GM18517 (cell line): ENCODE measurements around the gene CHST9.
"Not testable (repeated sequence)": the region's sequence is repeated elsewhere in the genome, so short reads cannot be mapped to it uniquely, and the experiment has no call there.

Experiments
- ATAC-seq: cut with Tn5 transposase; IDR thresholded peaks from one replicate; pipeline ENCODE4 v1.9.1; 2021; ENCODE audit warnings: mild to moderate bottlenecking, moderate library complexity; ENCODE audit not compliant: unreplicated experiment

The CHST9 gene

GRCh38 chr18:27108842-27109241 lies 76.3 kb downstream of the CHST9 start:
- ATAC-seq = no peak

- no peak for ATAC-seq
These were observed 80.4 kb downstream of the CHST9 start for GRCh38 chr18:27104743-27105142.

- no peak for ATAC-seq
These were observed 90.5 kb downstream of the CHST9 start for GRCh38 chr18:27094621-27095020.

GRCh38 chr18:27093290-27093689 lies 91.8 kb downstream of the CHST9 start:
- not testable (repeated sequence) for ATAC-seq

- no peak for ATAC-seq
These were observed 103.4 kb downstream of the CHST9 start for GRCh38 chr18:27081701-27082100.

GRCh38 chr18:27075828-27076227 lies 109.3 kb downstream of the CHST9 start:
- ATAC-seq = no peak

- ATAC-seq = peak; percentile 99
These were observed 111.7 kb downstream of the CHST9 start for GRCh38 chr18:27073404-27073830.

- ATAC-seq = no peak
These were observed 120.4 kb downstream of the CHST9 start for GRCh38 chr18:27064673-27065072.

- no peak for ATAC-seq
These were observed 122.3 kb downstream of the CHST9 start for GRCh38 chr18:27062802-27063201.

- no peak for ATAC-seq
These were observed 123.5 kb downstream of the CHST9 start for GRCh38 chr18:27061488-27062095.

GRCh38 chr18:27057519-27058234 lies 127.4 kb downstream of the CHST9 start:
- ATAC-seq = no peak

- no peak for ATAC-seq
These were observed 130.2 kb downstream of the CHST9 start for GRCh38 chr18:27054926-27055325.

- no peak for ATAC-seq
These were observed 135.1 kb downstream of the CHST9 start for GRCh38 chr18:27049969-27050368.

- ATAC-seq = no peak
These were observed 139.8 kb downstream of the CHST9 start for GRCh38 chr18:27045342-27045741.

GRCh38 chr18:27042177-27042576 lies 142.9 kb downstream of the CHST9 start:
- ATAC-seq = no peak

GRCh38 chr18:27040796-27041195 lies 144.3 kb downstream of the CHST9 start:
- ATAC-seq = no peak

- no peak for ATAC-seq
These were observed 151.4 kb downstream of the CHST9 start for GRCh38 chr18:27033722-27034121.

GRCh38 chr18:27030421-27030820 lies 154.7 kb downstream of the CHST9 start:
- ATAC-seq = no peak

GRCh38 chr18:27022477-27022876 lies 162.6 kb downstream of the CHST9 start:
- no peak for ATAC-seq

GRCh38 chr18:27017901-27018500 lies 167.1 kb downstream of the CHST9 start:
- no peak for ATAC-seq

GRCh38 chr18:27014841-27015240 lies 170.3 kb downstream of the CHST9 start:
- ATAC-seq = no peak

- no peak for ATAC-seq
These were observed 174.3 kb downstream of the CHST9 start for GRCh38 chr18:27010784-27011183.
